ENCODE measurements around the gene TGIF1.

The TGIF1 gene

GRCh38 chr18:3482258-3482657 is 32.3 kb downstream of the TGIF1 start:
- no peak for DNase-seq (ENCODE audit: low read depth)

- no peak for DNase-seq (ENCODE audit: low read depth)
Observed at GRCh38 chr18:3485153-3486149, 35.5 kb downstream of the TGIF1 start.

GRCh38 chr18:3486512-3486911 is 36.5 kb downstream of the TGIF1 start:
- DNase-seq (ENCODE audit: low read depth) = no peak

- no peak for DNase-seq (ENCODE audit: low read depth)
Observed at GRCh38 chr18:3489462-3489861, 39.5 kb downstream of the TGIF1 start.

GRCh38 chr18:3491981-3492555 is 42.1 kb downstream of the TGIF1 start:
- no peak for DNase-seq (ENCODE audit: low read depth)

GRCh38 chr18:3492721-3493120 is 42.7 kb downstream of the TGIF1 start:
- no peak for DNase-seq (ENCODE audit: low read depth)

- DNase-seq (ENCODE audit: low read depth) = no peak
Observed at GRCh38 chr18:3493501-3494244, 43.7 kb downstream of the TGIF1 start.

GRCh38 chr18:3494245-3494526 is 44.2 kb downstream of the TGIF1 start:
- DNase-seq (ENCODE audit: low read depth) = no peak

- DNase-seq (ENCODE audit: low read depth) = no peak
Observed at GRCh38 chr18:3494569-3494968, 44.6 kb downstream of the TGIF1 start.

- DNase-seq (ENCODE audit: low read depth) = no peak
Observed at GRCh38 chr18:3495691-3496430, 45.9 kb downstream of the TGIF1 start.

GRCh38 chr18:3498698-3499471 is 48.9 kb downstream of the TGIF1 start:
- no peak for DNase-seq (ENCODE audit: low read depth)

GRCh38 chr18:3499501-3499900 is 49.5 kb downstream of the TGIF1 start:
- DNase-seq (ENCODE audit: low read depth) = no peak

- DNase-seq (ENCODE audit: low read depth) = no peak
Observed at GRCh38 chr18:3500016-3500415, 50.0 kb downstream of the TGIF1 start.

GRCh38 chr18:3502650-3503049 is 52.7 kb downstream of the TGIF1 start:
- no peak for DNase-seq (ENCODE audit: low read depth)

- no peak for DNase-seq (ENCODE audit: low read depth)
Observed at GRCh38 chr18:3504637-3505036, 54.7 kb downstream of the TGIF1 start.

- no peak for DNase-seq (ENCODE audit: low read depth)
Observed at GRCh38 chr18:3508576-3509549, 58.9 kb downstream of the TGIF1 start.

All from fibroblast of the conjunctiva (primary cell).